Endothelial cell of umbilical vein (primary cell): ENCODE results near the gene ERGIC2. TPM values are rescaled to one million over a fixed set of nuclear protein-coding genes. Genes with fewer than 3 reads are reported as not detected.

Experiments
- BruUV-seq: library from RNA; stranded (reverse); fragments of 400-500 nt; replicated peaks from 2 replicates; lab custom pipeline; 2021; lab: Mats Ljungman, UMichigan
- CTCF ChIA-PET: fragments of 300-600, 350-600 bp; sonication (Branson Sonifier 250); formaldehyde crosslinking; loops from one replicate; lab custom pipeline; 2021; ENCODE audit warnings: antibody characterized with exemption, inconsistent platforms; lab: Charles Lee
- POLR2A ChIA-PET: fragments of 300-600, 350-600 bp; sonication (Branson Sonifier 250); formaldehyde crosslinking; loops from one replicate; lab custom pipeline; 2021; ENCODE audit warnings: antibody characterized with exemption, inconsistent platforms; lab: Charles Lee
- DNase-seq: peaks from one replicate; pipeline ENCODE4 v3.0.0-alpha.2; 2011; ENCODE audit warnings: low read depth, low spot score
- FAIRE-seq: peaks from 2 replicates; lab custom pipeline; 2011; peaks lifted over from hg19 to GRCh38; lab: Jason Lieb, UNC
- H2AFZ ChIP-seq: 2 replicates; pipeline ENCODE4 v1.6.0; 2012; ENCODE audit warnings: low read depth, low read length, control low read depth, inconsistent platforms
- H3K27ac ChIP-seq: 2 replicates; pipeline ENCODE4 v1.5.1; 2011; ENCODE audit warnings: low read depth, mild to moderate bottlenecking, control low read depth, low read length, moderate library complexity; ENCODE audit not compliant: insufficient read depth
- H3K27me3 ChIP-seq, 2 experiments: 2 replicates each; pipeline versions ENCODE4 v1.6.0 to v1.6.1; 2011; ENCODE audit warnings: low read length in 2 of 2, mixed read lengths in 1 of 2; ENCODE audit not compliant: control insufficient read depth in 2 of 2, insufficient read depth in 2 of 2
- H3K36me3 ChIP-seq, 2 experiments: 2 replicates in 1 of 2; 3 replicates in 1 of 2; pipeline ENCODE4 v1.5.1; 2011; ENCODE audit warnings: low read length in 2 of 2, mild to moderate bottlenecking in 1 of 2, moderate library complexity in 1 of 2; ENCODE audit not compliant: control insufficient read depth in 2 of 2, insufficient read depth in 2 of 2; ENCODE audit errors: extremely low read depth in 1 of 2
- H3K4me1 ChIP-seq: 3 replicates; pipeline ENCODE4 v1.5.1; 2011; ENCODE audit warnings: mild to moderate bottlenecking, low read length; ENCODE audit not compliant: control insufficient read depth, insufficient read depth; ENCODE audit errors: extremely low read depth
- H3K4me2 ChIP-seq: 2 replicates; pipeline ENCODE4 v1.6.1; 2011; ENCODE audit warnings: low read length, control low read depth, mixed read lengths; ENCODE audit not compliant: insufficient read depth
- H3K4me3 ChIP-seq, 3 experiments: fragments of 200-600 bp in 1 of 3; sonication (generic), shearing (Covaris generic) in 1 of 3; replicated peaks in 1 of 3; 2 replicates each; pipeline ENCODE4 v1.5.1; 2011 to 2016; ENCODE audit warnings: control low read depth in 3 of 3, low read length in 3 of 3, mild to moderate bottlenecking in 2 of 3, inconsistent platforms in 1 of 3, low read depth in 1 of 3, moderate library complexity in 1 of 3; ENCODE audit not compliant: insufficient read depth in 1 of 3
- H3K79me2 ChIP-seq: 2 replicates; pipeline ENCODE4 v1.6.0; 2012; ENCODE audit warnings: low read length, inconsistent platforms; ENCODE audit not compliant: control insufficient read depth, insufficient read depth
- H3K9ac ChIP-seq: replicated peaks from 2 replicates; pipeline ENCODE3; 2011; ENCODE audit warnings: low read length, control low read depth; ENCODE audit not compliant: insufficient read depth; ENCODE audit errors: extremely low read depth
- H3K9me1 ChIP-seq: replicated peaks from 3 replicates; pipeline ENCODE4 v1.6.0; 2011; ENCODE audit warnings: mild to moderate bottlenecking, low read length; ENCODE audit not compliant: control insufficient read depth, insufficient read depth; ENCODE audit errors: extremely low read depth
- H3K9me3 ChIP-seq: replicated peaks from 2 replicates; pipeline ENCODE4 v1.5.1; 2012; ENCODE audit warnings: low read length, inconsistent platforms; ENCODE audit not compliant: control insufficient read depth, insufficient read depth
- H4K20me1 ChIP-seq: replicated peaks from 2 replicates; pipeline ENCODE3; 2011; ENCODE audit warnings: mild to moderate bottlenecking, low read length; ENCODE audit not compliant: control insufficient read depth, insufficient read depth; ENCODE audit errors: extremely low read depth
- CTCF ChIP-seq, 2 donors: IDR thresholded peaks; 1 replicate in 1 of 2; 2 replicates in 1 of 2; pipeline ENCODE4 v1.5.1; 2011; ENCODE audit warnings: low read length in 2 of 2, mild to moderate bottlenecking in 2 of 2, moderate library complexity in 2 of 2, control low read depth in 1 of 2, inconsistent platforms in 1 of 2, low read depth in 1 of 2; ENCODE audit not compliant: insufficient read depth in 1 of 2; ENCODE audit errors: extremely low read depth in 1 of 2
- EZH2 ChIP-seq: IDR thresholded peaks from 2 replicates; pipeline ENCODE4 v1.6.1; 2012; ENCODE audit warnings: borderline replicate concordance, low read depth, mild to moderate bottlenecking, moderate library complexity, low read length, inconsistent platforms; ENCODE audit not compliant: severe bottlenecking
- FOS ChIP-seq: IDR thresholded peaks from 2 replicates; pipeline ENCODE4 v1.6.1; 2011; ENCODE audit warnings: mild to moderate bottlenecking, low read length, moderate library complexity, borderline replicate concordance; ENCODE audit not compliant: insufficient read depth
- GATA2 ChIP-seq: IDR thresholded peaks from 2 replicates; pipeline ENCODE4 v1.7.0; 2011; ENCODE audit warnings: low read depth, mild to moderate bottlenecking, moderate library complexity, mixed read lengths, low read length; ENCODE audit not compliant: insufficient read length, insufficient read depth
- MAX ChIP-seq: IDR thresholded peaks from 2 replicates; pipeline ENCODE4 v1.6.1; 2011; ENCODE audit not compliant: insufficient read depth, insufficient read length
- MYC ChIP-seq: IDR thresholded peaks from one replicate; pipeline ENCODE4 v1.6.1; 2011; ENCODE audit warnings: mild to moderate bottlenecking, low read depth, low read length
- POLR2A ChIP-seq: IDR thresholded peaks from 2 replicates; pipeline ENCODE4 v1.6.1; 2012; ENCODE audit warnings: low read depth, mild to moderate bottlenecking, control low read depth, low read length
- POLR2AphosphoS5 ChIP-seq: IDR thresholded peaks from 2 replicates; pipeline ENCODE4 v1.6.1; 2012; ENCODE audit warnings: low read depth, mild to moderate bottlenecking, control low read depth, low read length, moderate library complexity; ENCODE audit not compliant: insufficient read depth
- dilution Hi-C: fragments of 300-500 bp; cut with MboI; formaldehyde crosslinking; loops from one replicate; pipeline ENCODE4 v1.15.0; 2019; ENCODE audit warnings: low sequenced_read_pairs; ENCODE audit not compliant: extremely low pct_ligation_motif_present
- intact Hi-C: fragments of 100-400 bp; cut with micrococcal nuclease; formaldehyde crosslinking; loops from one replicate; pipeline ENCODE4 v1.10.0; 2022
- polyA plus RNA-seq, 4 experiments: library from polyadenylated mRNA; depleted of rRNA in 3 of 4; stranded (reverse) in 3 of 4; unstranded in 1 of 4; fragments of >200 nt; gene quantifications; 2 replicates each; pipeline versions ENCODE4 v1.2.1 to v1.2.3, GENCODE V29; 2011 to 2012; ENCODE audit warnings: missing spikeins in 1 of 4
- total RNA-seq: library from RNA; stranded (reverse); gene quantifications from 2 replicates; pipeline ENCODE4 v1.2.3, GENCODE V29; 2021

Gene ERGIC2
- total and polyA plus RNA-seq, 2 donors (not counting 3 experiments of a cell fraction or from before 2014, with no cell fraction given) = 20.3 to 60.6 TPM

- TF ChIP-seq POLR2A (no peak), MAX (no peak), CTCF (IDR thresholded peaks at IDR 0.05; ENCODE audit: extremely low read depth in 1 of 2, insufficient read depth in 1 of 2, low read depth in 1 of 2, low read length in 2 of 2) (no peak), MYC (no peak), EZH2 (no peak), FOS (no peak), GATA2 (no peak), POLR2AphosphoS5 (no peak)
- peaks cover 0 to 2% of the 10 kb centered on the region in 2 experiments for H3K27me3 ChIP-seq
- H3K9me3 ChIP-seq = no peaks in the 10 kb centered on the region
- no peaks in the 10 kb centered on the region for H4K20me1 ChIP-seq
- H3K9me1 ChIP-seq = no peaks in the 10 kb centered on the region
- H3K27ac ChIP-seq = no peak overlapping the region
- dilution Hi-C loops (no loop called here), intact Hi-C loops (loop anchor here (5.0 kb wide), 1 partner anchor 1194 kb away; no protein-coding TSS in a partner anchor)
- no peaks in the 10 kb centered on the region for H3K4me1 ChIP-seq
- ChIA-PET POLR2A (no interaction called here), CTCF (interaction anchor here (1.2 kb wide), 1 partner anchor 16 kb away, joined by 5 read pairs; no protein-coding TSS in a partner anchor)
- no peak overlapping the region for H3K4me3 ChIP-seq
- no peak for DNase-seq
- H3K36me3 ChIP-seq = no peaks in the 10 kb centered on the region
- no peak overlapping the region for H3K9ac ChIP-seq
- no TSS peak for BruUV-seq
- no peaks in the 10 kb centered on the region for H3K79me2 ChIP-seq
- no peak for FAIRE-seq
- H2AFZ ChIP-seq = no peak overlapping the region
- H3K4me2 ChIP-seq = no peak overlapping the region
These were observed 35.8 kb upstream of the ERGIC2 start for GRCh38 chr12:29416748-29417147.
